Measurements from ENCODE around the gene ZDHHC8. TPM values are rescaled to one million over a fixed set of nuclear protein-coding genes. Genes with fewer than 3 reads are reported as not detected.

Gene ZDHHC8
- polyA plus RNA-seq, 1 donor (not counting 4 experiments of a cell fraction or from before 2014, with no cell fraction given) = 16.0 TPM

- dilution Hi-C loops (cut with MboI; ENCODE audit: extremely low pct_ligation_motif_present, low sequenced_read_pairs) = no loop called here
- Histone ChIP-seq H3K4me2 (ENCODE audit: control insufficient read depth, extremely low read depth, insufficient read depth, low read depth, low read length) (no peak overlapping the region), H3K9me1 (ENCODE audit: control insufficient read depth, extremely low read depth, insufficient read depth, low read length) (no peaks in the 10 kb centered on the region), H3K9me3 (ENCODE audit: control insufficient read depth, low read depth, low read length) (no peaks in the 10 kb centered on the region), H3K4me3 (ENCODE audit: control insufficient read depth in 2 of 3, extremely low read depth in 1 of 3, insufficient read depth in 2 of 3, low read depth in 1 of 3, low read length in 3 of 3) (no peak overlapping the region), H4K20me1 (ENCODE audit: control insufficient read depth, extremely low read depth, insufficient read depth, low read length) (no peaks in the 10 kb centered on the region), H3K27ac (ENCODE audit: control insufficient read depth, insufficient read depth, low read length) (no peak overlapping the region), H3K9ac (ENCODE audit: control insufficient read depth, extremely low read depth, insufficient read depth, low read length) (no peak overlapping the region), H2AFZ (ENCODE audit: control insufficient read depth, low read length) (no peak overlapping the region), H3K36me3 (ENCODE audit: control insufficient read depth in 2 of 2, extremely low read depth in 1 of 2, insufficient read depth in 2 of 2, low read length in 2 of 2) (peaks cover 0 to 2% of the 10 kb centered on the region in 2 experiments), H3K4me1 (ENCODE audit: control insufficient read depth, extremely low read depth, insufficient read depth, low read length) (no peaks in the 10 kb centered on the region), H3K79me2 (ENCODE audit: control insufficient read depth, insufficient read depth, low read length) (no peaks in the 10 kb centered on the region), H3K27me3 (ENCODE audit: control insufficient read depth, extremely low read depth, insufficient read depth, low read length) (no peaks in the 10 kb centered on the region)
- no peak for FAIRE-seq
- TF ChIP-seq EZH2 (IDR thresholded peaks at IDR 0.05; ENCODE audit: low read length) (no peak), CTCF (optimal IDR thresholded peaks at IDR 0.05 in 1 of 3, IDR thresholded peaks at IDR 0.05 in 1 of 3, conservative IDR thresholded peaks at IDR 0.05 in 1 of 3; ENCODE audit: extremely low read depth in 1 of 3, insufficient read depth in 2 of 3, low read length in 3 of 3) (no peak)
- no peak for DNase-seq (ENCODE audit: low read depth, low spot score)
Measured at GRCh38 chr22:20151276-20151588, 19.6 kb downstream of the ZDHHC8 start.

DNA sequence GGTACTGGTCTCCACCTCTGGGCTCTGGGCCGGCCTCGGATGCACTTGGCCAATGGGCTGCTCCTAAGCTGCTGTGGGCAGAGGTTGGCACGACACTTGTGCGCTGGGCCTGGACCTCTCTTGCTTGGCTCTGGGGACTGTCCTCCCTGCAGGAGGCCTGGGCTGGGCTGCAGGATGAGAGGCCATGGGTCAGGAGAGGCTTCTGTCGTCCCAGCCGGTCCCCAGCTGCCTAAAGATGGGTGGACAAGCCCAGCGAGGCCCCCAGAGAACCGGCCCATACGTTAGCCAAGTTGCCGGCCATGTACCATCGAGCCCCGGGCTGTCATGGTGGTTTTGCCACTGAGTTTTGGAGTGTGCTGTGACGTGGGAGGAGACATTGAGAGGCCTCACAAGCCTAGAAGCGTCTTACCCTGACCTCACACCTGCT lies 20.9 kb downstream of the ZDHHC8 start:
- dilution Hi-C loops (cut with MboI; ENCODE audit: extremely low pct_ligation_motif_present, low sequenced_read_pairs) = no loop called here
- Histone ChIP-seq H3K27ac (ENCODE audit: control insufficient read depth, insufficient read depth, low read length) (no peak overlapping the region), H3K9me1 (ENCODE audit: control insufficient read depth, extremely low read depth, insufficient read depth, low read length) (no peaks in the 10 kb centered on the region), H3K9me3 (ENCODE audit: control insufficient read depth, low read depth, low read length) (no peaks in the 10 kb centered on the region), H4K20me1 (ENCODE audit: control insufficient read depth, extremely low read depth, insufficient read depth, low read length) (no peaks in the 10 kb centered on the region), H3K4me3 (ENCODE audit: control insufficient read depth in 2 of 3, extremely low read depth in 1 of 3, insufficient read depth in 2 of 3, low read depth in 1 of 3, low read length in 3 of 3) (no peak overlapping the region), H2AFZ (ENCODE audit: control insufficient read depth, low read length) (no peak overlapping the region), H3K79me2 (ENCODE audit: control insufficient read depth, insufficient read depth, low read length) (no peaks in the 10 kb centered on the region), H3K4me2 (ENCODE audit: control insufficient read depth, extremely low read depth, insufficient read depth, low read depth, low read length) (no peak overlapping the region), H3K9ac (ENCODE audit: control insufficient read depth, extremely low read depth, insufficient read depth, low read length) (no peak overlapping the region), H3K4me1 (ENCODE audit: control insufficient read depth, extremely low read depth, insufficient read depth, low read length) (no peaks in the 10 kb centered on the region), H3K27me3 (ENCODE audit: control insufficient read depth, extremely low read depth, insufficient read depth, low read length) (no peaks in the 10 kb centered on the region), H3K36me3 (ENCODE audit: control insufficient read depth in 2 of 2, extremely low read depth in 1 of 2, insufficient read depth in 2 of 2, low read length in 2 of 2) (peaks cover 0 to 1% of the 10 kb centered on the region in 2 experiments)
- DNase-seq (ENCODE audit: low read depth, low spot score) = no peak
- no peak for TF ChIP-seq EZH2 (IDR thresholded peaks at IDR 0.05; ENCODE audit: low read length)
- TF ChIP-seq CTCF (optimal IDR thresholded peaks at IDR 0.05 in 1 of 3, IDR thresholded peaks at IDR 0.05 in 1 of 3, conservative IDR thresholded peaks at IDR 0.05 in 1 of 3; ENCODE audit: extremely low read depth in 1 of 3, insufficient read depth in 2 of 3, low read length in 3 of 3) = no peak
- no peak for FAIRE-seq
